Osteocyte (in vitro differentiated cells): ENCODE measurements around the gene ENG. TPM values are rescaled to one million over a fixed set of nuclear protein-coding genes. Genes with fewer than 3 reads are reported as not detected.

Source experiments
- DNase-seq: peaks from one replicate; pipeline ENCODE4 v3.0.0; 2021; ENCODE audit warnings: mixed read lengths; ENCODE audit not compliant: unreplicated experiment; ENCODE audit errors: extremely low spot score
- H3K27ac Mint-ChIP-seq: one replicate; pipeline ENCODE4 v1.8.0; 2021; ENCODE audit warnings: mild to moderate bottlenecking, mixed read lengths; ENCODE audit not compliant: unreplicated experiment
- H3K27me3 Mint-ChIP-seq: one replicate; pipeline ENCODE4 v1.8.0; 2021; ENCODE audit warnings: mixed read lengths; ENCODE audit not compliant: unreplicated experiment
- H3K36me3 Mint-ChIP-seq: one replicate; pipeline ENCODE4 v1.8.0; 2021; ENCODE audit warnings: mixed read lengths; ENCODE audit not compliant: unreplicated experiment
- H3K4me1 Mint-ChIP-seq: one replicate; pipeline ENCODE4 v1.8.0; 2021; ENCODE audit warnings: mixed read lengths; ENCODE audit not compliant: unreplicated experiment
- H3K4me3 Mint-ChIP-seq: one replicate; pipeline ENCODE4 v1.8.0; 2021; ENCODE audit warnings: mild to moderate bottlenecking, moderate library complexity, mixed read lengths; ENCODE audit not compliant: unreplicated experiment
- H3K9me3 Mint-ChIP-seq: one replicate; pipeline ENCODE4 v1.8.0; 2021; ENCODE audit warnings: mixed read lengths; ENCODE audit not compliant: unreplicated experiment
- CTCF ChIP-seq: fragments of 200-600 bp; sonication (generic); IDR thresholded peaks from 2 replicates; pipeline ENCODE4 v1.5.0; 2021; ENCODE audit warnings: antibody characterized with exemption, mild to moderate bottlenecking, moderate library complexity
- total RNA-seq: library from RNA; stranded (reverse); gene quantifications from 2 replicates; pipeline ENCODE4 v1.2.1, GENCODE V29; 2021

ENG gene
- total RNA-seq, 1 donor from 2014 or later: 143 TPM

- Mint-ChIP-seq H3K27me3 (no peaks in the 10 kb centered on the region), H3K4me3 (peak within 1 kb of the TSS; percentile 93), H3K4me1 (peaks cover 28% of the 10 kb centered on the region), H3K36me3 (peaks cover 9% of the 10 kb centered on the region), H3K9me3 (no peaks in the 10 kb centered on the region), H3K27ac (peak within 1 kb of the TSS; percentile 96)
- peak; percentile 93 for DNase-seq
- no peak for TF ChIP-seq CTCF
Measured at GRCh38 chr9:127802576-127803443, 51.6 kb downstream of the ENG start, which contains the start of gene FPGS. Gene FPGS (plus strand): TSS chr9:127802882. CDS start chr9:127802925, 43 bp downstream.

GRCh38 chr9:127801955-127802575 is 52.4 kb downstream of the ENG start:
- Mint-ChIP-seq H3K27ac (peak overlapping the region; percentile 91), H3K27me3 (no peaks in the 10 kb centered on the region), H3K4me3 (peak overlapping the region; percentile 76), H3K9me3 (no peaks in the 10 kb centered on the region), H3K36me3 (peaks cover 5% of the 10 kb centered on the region), H3K4me1 (peaks cover 28% of the 10 kb centered on the region)
- peak; percentile 25 for TF ChIP-seq CTCF
- DNase-seq: no peak

GRCh38 chr9:127796852-127797370 is 57.5 kb downstream of the ENG start:
- no peak for DNase-seq
- no peaks in the 10 kb centered on the region for H3K9me3 Mint-ChIP-seq
- peaks cover 4% of the 10 kb centered on the region for H3K36me3 Mint-ChIP-seq
- H3K4me3 Mint-ChIP-seq: no peak overlapping the region
- no peak for TF ChIP-seq CTCF
- H3K4me1 Mint-ChIP-seq: peaks cover 3% of the 10 kb centered on the region
- H3K27ac Mint-ChIP-seq: peak overlapping the region; percentile 15
- no peaks in the 10 kb centered on the region for H3K27me3 Mint-ChIP-seq

- H3K4me1 Mint-ChIP-seq: peaks cover 1% of the 10 kb centered on the region
- DNase-seq: no peak
- TF ChIP-seq CTCF: no peak
- peak overlapping the region; percentile 54 for H3K27ac Mint-ChIP-seq
- no peaks in the 10 kb centered on the region for H3K27me3 Mint-ChIP-seq
- no peak overlapping the region for H3K4me3 Mint-ChIP-seq
- no peaks in the 10 kb centered on the region for H3K9me3 Mint-ChIP-seq
- H3K36me3 Mint-ChIP-seq: peaks cover 6% of the 10 kb centered on the region
Measured at GRCh38 chr9:127796225-127796813, 58.1 kb downstream of the ENG start.
